NOMO-1 (cell line): ENCODE results near the gene FAM234A.
"Not testable (repeated sequence)": the region's sequence is repeated elsewhere in the genome, so short reads cannot be mapped to it uniquely, and the experiment has no call there.

ENCODE experiments used
- DNase-seq, 2 experiments: peaks; one replicate each; lab custom pipeline; 2025; ENCODE audit not compliant: unreplicated experiment in 2 of 2; lab: John Stamatoyannopoulos, UW

Gene FAM234A

GRCh38 chr16:234468-235305 is at the start of gene FAM234A:
TSS of gene FAM234A (plus strand) at chr16:234821. CDS start at chr16:254414, 19,593 bp downstream.
- DNase-seq = peak; percentile 87 to 97

GRCh38 chr16:185213-185612 is 49.4 kb upstream of the FAM234A start:
- no peak for DNase-seq

DNA sequence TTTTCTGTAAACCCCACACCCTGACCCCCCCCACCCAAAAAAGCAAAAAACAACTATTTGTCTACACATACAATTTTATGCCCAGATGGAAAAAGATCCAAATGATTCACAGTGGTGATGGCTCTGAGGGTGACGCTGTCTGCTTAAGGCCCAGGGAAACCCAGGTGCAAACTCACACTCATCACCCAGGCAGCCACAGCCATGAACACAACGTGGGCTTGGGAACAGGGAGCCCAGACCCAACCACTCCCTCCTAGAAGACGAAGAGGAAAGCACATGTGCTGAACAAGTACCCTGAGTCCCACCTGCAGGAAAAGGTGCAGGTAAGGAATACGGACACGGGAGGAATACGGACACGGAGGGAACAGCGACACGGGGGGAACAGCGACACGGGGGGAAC is 48.9 kb upstream of the FAM234A start:
- DNase-seq = no peak

GRCh38 chr16:187330-187729 is 47.3 kb upstream of the FAM234A start:
- DNase-seq = no peak

DNA sequence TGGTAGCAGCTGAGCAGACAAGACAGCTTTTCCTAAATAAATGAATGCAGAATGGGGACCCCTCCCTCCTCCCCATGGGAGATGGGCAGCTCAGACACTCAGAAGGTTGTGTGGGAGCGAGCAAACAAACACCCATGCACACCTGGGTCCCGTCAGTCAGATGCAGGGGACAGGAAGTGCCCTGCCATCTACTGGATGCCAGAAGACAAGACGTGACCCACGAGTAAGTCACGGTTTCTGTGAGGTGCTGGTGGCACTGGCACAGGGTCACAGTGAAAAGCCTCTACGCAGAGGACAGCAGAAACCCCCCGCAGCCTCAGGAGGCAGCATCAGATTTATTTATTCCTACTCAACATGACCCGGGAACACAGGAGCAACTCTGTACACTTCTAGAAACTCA is 45.9 kb upstream of the FAM234A start:
- no peak for DNase-seq

DNA sequence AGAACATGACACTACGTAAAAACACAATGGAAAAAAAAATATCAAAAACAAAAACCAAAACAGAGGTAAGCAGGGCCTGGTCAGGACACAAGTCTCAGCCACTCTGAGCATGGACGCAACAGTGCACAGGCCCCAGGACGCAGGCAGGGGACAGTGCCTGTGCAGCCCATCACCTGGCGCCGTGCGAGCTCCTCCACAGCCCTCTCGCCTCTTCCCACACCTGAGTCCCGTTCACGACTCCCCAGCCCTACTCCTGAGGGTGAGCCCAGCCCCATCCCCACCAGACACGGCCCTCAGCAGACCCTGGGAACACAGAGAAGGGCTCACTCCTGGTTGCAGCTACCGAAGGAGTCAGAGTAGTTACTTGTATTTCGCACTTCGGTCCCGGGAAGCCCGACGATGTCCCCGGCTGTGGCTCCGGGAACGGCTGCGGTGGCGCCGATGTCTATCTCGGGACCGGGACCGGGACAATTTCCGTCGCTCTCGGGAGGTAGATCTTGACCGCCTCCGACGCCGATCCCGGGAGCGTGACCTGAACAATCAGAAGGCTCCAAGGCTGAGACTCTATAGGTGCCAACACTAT is 44.9 kb upstream of the FAM234A start:
- no peak for DNase-seq

DNA sequence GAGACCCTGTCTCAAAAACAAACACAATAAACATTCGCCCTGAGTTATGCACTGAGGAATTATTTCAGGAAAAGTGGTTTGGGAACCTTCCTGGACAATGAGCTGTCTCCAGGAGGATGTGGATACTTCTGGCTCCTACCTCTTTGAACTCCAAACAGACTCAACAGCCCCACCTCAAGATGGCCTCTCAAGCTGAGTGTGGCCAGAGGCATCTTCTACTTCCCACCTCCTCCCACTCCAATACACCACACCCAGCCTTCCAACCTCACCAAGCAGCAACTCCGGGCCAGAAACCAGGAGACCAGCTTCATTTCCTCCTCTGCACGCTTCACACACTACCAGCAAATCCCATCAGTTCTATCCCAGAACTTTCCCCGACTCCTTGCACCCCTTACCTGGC is 42.8 kb upstream of the FAM234A start:
- no peak for DNase-seq

GRCh38 chr16:192686-193085 is 41.9 kb upstream of the FAM234A start:
- no peak for DNase-seq

- DNase-seq = no peak
Measured at GRCh38 chr16:193441-193840, 41.2 kb upstream of the FAM234A start.

DNA sequence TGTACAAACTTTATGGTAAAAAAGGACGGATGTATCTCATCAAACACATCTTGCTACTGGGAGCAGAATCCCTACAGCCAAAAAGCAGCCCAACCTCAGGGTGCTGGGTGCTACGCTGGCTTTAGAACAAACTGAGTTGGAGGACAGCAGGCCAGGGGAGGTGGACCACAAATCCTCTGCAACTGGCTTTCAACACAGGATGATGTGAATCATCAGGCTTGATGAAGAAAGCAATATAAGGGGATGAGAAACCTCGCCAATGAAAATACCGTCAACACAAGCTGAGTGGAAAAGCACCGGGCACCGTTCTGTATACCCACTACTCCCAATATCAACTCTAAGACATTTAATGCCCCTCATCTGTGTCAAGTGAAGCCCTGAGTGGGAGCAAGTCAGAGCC is 40.1 kb upstream of the FAM234A start:
- no peak for DNase-seq

GRCh38 chr16:200388-200787 is 34.2 kb upstream of the FAM234A start:
- no peak for DNase-seq

DNA sequence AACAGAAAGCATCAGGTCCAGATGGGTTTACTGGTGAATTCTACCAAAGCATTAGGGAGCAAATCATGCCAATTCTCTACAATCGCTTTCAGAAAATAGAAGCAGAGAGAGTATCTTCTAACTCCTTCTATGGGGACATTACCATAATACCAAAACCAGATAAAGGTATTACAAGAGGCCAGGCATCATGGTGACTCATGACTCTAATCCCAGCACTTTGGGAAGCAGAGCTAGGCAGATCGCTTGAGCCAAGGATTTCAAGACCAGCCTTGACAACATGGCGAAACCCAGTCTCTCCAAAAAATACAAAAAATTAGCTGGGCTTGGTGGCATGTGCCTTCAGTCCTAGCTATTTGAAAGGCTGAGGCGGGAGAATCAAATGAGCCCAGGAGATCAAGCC is 31.4 kb upstream of the FAM234A start:
- DNase-seq = no peak

- DNase-seq = not testable (repeated sequence)
Measured at GRCh38 chr16:204046-204445, 30.6 kb upstream of the FAM234A start.

- DNase-seq = not testable (repeated sequence)
Measured at GRCh38 chr16:209359-209758, 25.3 kb upstream of the FAM234A start.

- not testable (repeated sequence) for DNase-seq
Measured at GRCh38 chr16:211631-212180, 22.9 kb upstream of the FAM234A start.

- no peak for DNase-seq
Measured at GRCh38 chr16:212999-213398, 21.6 kb upstream of the FAM234A start.

- no peak for DNase-seq
Measured at GRCh38 chr16:220021-220420, 14.6 kb upstream of the FAM234A start.

DNA sequence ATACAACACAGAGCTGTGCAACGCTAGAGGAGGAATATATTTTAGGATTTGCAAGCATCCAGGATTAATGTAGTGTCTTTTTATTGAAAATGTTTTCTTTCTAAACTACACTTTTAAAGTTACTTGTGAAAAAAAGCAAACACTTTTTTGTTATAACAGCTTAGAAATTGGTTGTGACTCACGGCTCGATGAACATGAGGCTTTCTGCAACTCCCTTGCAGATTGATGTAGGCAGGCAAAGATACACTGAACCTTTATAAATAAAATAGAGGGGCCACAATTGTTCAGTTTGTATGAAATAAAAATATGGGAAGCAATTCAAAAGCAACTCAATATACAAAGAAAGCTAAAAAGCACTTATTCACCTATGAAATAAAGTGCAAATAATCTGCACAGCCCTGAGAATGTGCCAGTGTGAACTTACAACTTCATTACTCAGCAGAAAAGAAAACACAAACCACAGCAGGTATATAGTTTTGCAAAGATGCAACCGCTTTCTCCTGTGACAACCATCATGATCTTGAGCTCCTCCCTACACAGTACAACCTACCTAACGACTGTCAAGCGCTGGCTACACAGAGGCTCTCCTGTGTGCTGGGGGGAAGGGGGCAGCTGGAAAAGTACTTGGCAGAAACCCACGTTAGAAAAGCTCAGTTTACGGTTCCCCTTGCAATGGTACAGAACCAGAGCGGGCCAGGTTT is 6.3 kb upstream of the FAM234A start:
- no peak for DNase-seq

- peak; percentile 57 to 82 for DNase-seq
Measured at GRCh38 chr16:228852-229730, 5.5 kb upstream of the FAM234A start, which contains the start of gene LUC7L. TSS of gene LUC7L (minus strand) at chr16:229449. CDS start at chr16:229339, 110 bp downstream.

- no peak for DNase-seq
Measured at GRCh38 chr16:229731-230281, 4.8 kb upstream of the FAM234A start.
